AG04449 (cell line): ENCODE results near the gene TMEM72.
A peak's percentile ranks its signal among the peaks of the same experiment; 100 is the strongest.

ENCODE experiments used
- CTCF ChIA-PET: fragments of 350-600 bp; formaldehyde crosslinking; extraction: SDS; loops from one replicate; lab custom pipeline; 2021; ENCODE audit warnings: antibody characterized with exemption; lab: Yijun Ruan, JAX
- POLR2A ChIA-PET: fragments of 400-600, 350-600 bp; formaldehyde crosslinking; extraction: SDS; loops from one replicate; lab custom pipeline; 2020; ENCODE audit warnings: antibody characterized with exemption, inconsistent platforms; lab: Yijun Ruan, JAX
- DNase-seq: peaks from one replicate; pipeline ENCODE4 v3.0.0-alpha.2; 2010; ENCODE audit warnings: low read depth, low spot score
- H3K4me3 ChIP-seq: 2 replicates; pipeline ENCODE4 v1.5.1; 2011; ENCODE audit warnings: low read depth, mild to moderate bottlenecking, control low read depth, low read length
- TF ChIP-seq, protein P1 (sequence below): IDR thresholded peaks from one replicate; pipeline ENCODE4 v1.5.1; 2011; ENCODE audit warnings: mild to moderate bottlenecking, moderate library complexity, low read length, control low read depth, inconsistent platforms; ENCODE audit not compliant: insufficient read depth; ENCODE audit errors: missing control alignments

Gene TMEM72

DNA sequence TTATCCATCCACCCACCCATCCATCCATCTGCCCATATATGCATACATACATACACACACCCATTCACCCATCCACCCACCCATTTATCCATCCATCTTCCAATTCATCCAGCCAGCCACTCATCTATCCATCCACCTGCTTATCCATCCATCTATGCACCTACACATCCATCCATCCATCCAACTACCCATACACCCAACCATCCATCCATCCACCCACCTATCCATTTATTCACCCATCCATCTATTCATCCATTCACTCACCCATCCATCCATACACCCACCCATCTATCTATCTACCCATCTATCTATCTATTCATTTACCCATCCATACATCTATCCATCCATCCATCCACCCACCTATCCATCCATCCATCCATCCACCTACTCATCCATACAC is 17.3 kb downstream of the TMEM72 start:
- ChIA-PET POLR2A (no interaction called here), CTCF (interaction anchor here (1.2 to 1.9 kb wide), 3 partner anchors 9 to 75 kb away, joined by 3 to 4 read pairs (median 4); no protein-coding TSS in a partner anchor)
- no peak overlapping the region for H3K4me3 ChIP-seq
- TF ChIP-seq, protein P1, sequence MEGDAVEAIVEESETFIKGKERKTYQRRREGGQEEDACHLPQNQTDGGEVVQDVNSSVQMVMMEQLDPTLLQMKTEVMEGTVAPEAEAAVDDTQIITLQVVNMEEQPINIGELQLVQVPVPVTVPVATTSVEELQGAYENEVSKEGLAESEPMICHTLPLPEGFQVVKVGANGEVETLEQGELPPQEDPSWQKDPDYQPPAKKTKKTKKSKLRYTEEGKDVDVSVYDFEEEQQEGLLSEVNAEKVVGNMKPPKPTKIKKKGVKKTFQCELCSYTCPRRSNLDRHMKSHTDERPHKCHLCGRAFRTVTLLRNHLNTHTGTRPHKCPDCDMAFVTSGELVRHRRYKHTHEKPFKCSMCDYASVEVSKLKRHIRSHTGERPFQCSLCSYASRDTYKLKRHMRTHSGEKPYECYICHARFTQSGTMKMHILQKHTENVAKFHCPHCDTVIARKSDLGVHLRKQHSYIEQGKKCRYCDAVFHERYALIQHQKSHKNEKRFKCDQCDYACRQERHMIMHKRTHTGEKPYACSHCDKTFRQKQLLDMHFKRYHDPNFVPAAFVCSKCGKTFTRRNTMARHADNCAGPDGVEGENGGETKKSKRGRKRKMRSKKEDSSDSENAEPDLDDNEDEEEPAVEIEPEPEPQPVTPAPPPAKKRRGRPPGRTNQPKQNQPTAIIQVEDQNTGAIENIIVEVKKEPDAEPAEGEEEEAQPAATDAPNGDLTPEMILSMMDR = no peak
- no peak for DNase-seq

DNA sequence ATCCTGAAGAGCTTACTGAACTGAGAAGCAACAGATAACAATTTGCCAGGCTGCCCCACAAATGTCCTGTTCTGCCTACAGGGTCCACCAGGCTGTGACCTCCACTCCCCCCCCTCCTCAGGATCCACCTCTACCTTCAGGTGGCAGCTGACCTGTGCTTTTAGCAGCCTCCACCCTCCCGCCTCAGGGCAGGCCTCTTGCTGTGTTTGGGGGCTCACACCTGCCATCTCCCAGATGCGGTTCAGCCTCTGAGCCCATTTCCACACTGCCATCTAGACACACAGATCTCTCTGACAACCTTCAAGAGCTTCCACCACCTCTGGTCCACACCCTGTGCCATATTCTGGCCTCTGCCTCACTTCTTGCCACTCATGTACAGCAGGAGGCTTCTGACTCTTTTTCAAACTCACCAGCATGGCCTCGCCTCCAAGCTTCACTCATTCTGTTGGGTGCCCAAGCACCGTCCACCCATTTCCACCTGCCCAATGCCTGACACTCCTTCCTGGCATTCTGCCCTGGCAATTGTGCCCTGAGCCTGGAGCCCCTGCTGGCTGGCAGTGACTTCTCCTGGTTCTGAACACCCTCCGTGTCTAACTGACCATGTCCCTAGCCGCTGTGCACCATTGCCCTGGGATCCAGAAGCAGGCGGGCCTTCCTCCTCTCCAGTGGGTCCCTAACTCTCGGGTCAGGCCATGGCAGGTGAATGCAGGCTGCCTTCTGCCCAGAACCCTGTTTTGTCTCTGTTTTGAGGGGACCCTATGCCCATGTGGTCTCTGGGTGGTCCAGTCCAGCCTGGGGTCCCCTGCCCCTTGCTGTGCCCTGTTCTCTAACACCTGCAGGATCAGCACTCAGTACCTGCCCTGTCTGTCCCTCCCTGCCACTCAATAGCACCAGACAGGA is 18.5 kb downstream of the TMEM72 start:
- no peak for DNase-seq
- POLR2A ChIA-PET = no interaction called here
- H3K4me3 ChIP-seq = no peak overlapping the region
- TF ChIP-seq, protein P1 = no peak
- CTCF ChIA-PET = interaction anchor here (0.6 to 1.9 kb wide), 5 partner anchors 8 to 73 kb away, joined by 3 to 4 read pairs (median 3); no protein-coding TSS in a partner anchor

DNA sequence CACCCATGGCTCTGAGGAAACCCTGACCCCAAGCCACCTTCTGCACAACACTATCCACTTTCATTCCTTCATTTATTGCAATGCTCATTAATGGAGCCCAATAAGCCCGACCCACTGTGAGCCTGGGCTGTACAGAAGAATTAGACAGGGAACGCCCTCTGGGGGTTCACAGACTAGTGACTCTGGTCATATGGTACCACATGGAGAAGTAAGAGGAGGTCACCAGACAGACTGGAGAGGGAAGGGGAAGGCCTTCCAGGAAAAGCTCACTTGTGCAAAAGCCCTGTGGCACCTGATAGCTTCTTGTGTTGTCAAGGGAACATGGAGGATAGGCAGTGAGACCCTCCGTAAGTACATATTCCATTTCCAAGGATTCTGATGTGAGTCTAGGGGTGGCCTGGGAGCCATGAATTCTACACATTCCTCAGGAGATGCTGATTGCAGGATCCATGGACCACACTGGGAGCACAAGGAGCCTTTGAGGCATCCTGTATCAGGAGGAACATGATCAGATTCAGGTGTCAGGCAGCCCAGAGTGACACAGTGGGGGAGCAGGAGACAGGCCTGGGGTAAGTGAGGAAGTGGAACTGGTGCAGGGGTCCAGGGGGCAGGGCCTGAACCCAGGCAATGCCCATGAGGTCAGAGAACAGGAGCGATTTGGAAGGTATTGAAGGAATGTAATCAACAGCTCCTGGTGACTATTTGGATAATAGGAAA is 19.9 kb downstream of the TMEM72 start:
- TF ChIP-seq, protein P1 = no peak

DNA sequence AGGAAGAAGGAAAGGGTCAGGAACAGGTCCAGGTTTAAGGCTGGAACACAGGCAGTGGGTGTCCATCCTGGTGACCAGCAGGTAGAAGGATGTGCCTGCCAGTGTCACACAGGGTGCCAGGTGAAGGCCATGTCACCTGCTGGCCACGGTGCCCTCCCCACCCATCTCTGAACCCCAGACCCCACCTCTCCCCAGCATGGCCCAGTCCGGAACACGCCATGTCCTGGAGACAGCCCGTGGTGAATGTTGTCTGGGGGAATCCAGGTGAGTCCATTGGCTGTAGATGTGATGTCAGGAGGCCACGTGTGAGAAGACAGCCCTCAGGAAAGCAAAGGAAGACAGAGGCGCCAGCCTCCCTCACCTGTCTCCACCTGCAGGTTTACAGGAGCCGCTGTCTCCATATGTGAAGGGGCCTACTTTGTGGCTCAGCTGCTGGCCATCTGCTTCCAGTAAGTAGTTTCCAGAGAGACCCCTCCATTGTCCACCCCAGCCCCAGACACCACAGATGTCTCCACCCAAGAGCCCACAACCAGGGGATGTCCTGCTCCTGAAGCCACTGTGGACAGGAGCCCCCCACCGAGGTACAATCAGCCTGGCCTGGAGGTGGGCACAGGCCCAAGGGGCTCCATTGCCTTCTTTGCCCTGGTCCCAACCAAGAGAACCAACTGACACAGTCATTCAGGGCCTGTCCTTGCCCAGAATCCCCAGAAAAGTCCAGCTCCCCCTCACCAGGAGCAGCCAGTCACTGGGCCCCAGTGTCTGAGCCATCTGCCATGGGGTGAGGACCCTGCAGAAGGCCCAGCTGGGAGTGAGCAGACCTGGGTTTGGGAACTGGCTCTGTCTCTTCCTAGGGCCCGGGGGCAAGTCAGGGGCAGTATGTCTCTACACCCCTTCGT is 20.7 kb downstream of the TMEM72 start:
- CTCF ChIA-PET = interaction anchor here (0.7 to 6.5 kb wide), 29 partner anchors 9 to 1015 kb away, joined by 3 to 95 read pairs (median 5); partner anchors contain the start of genes DEPP1 and ZNF22
- DNase-seq = no peak
- POLR2A ChIA-PET = interaction anchor here (1.2 to 1.9 kb wide), 2 partner anchors 46 to 70 kb away, joined by 5 to 9 read pairs; partner anchors contain the start of gene DEPP1
- no peak overlapping the region for H3K4me3 ChIP-seq
- TF ChIP-seq, protein P1 = no peak

More for the DNA sequence above, 19.9 kb downstream of the TMEM72 start:
- no peak for DNase-seq
- ChIA-PET POLR2A (no interaction called here), CTCF (interaction anchor here (0.7 to 6.5 kb wide), 9 partner anchors 9 to 73 kb away, joined by 3 to 95 read pairs (median 5); partner anchors contain the start of genes DEPP1 and ZNF22)
- no peak overlapping the region for H3K4me3 ChIP-seq

DNA sequence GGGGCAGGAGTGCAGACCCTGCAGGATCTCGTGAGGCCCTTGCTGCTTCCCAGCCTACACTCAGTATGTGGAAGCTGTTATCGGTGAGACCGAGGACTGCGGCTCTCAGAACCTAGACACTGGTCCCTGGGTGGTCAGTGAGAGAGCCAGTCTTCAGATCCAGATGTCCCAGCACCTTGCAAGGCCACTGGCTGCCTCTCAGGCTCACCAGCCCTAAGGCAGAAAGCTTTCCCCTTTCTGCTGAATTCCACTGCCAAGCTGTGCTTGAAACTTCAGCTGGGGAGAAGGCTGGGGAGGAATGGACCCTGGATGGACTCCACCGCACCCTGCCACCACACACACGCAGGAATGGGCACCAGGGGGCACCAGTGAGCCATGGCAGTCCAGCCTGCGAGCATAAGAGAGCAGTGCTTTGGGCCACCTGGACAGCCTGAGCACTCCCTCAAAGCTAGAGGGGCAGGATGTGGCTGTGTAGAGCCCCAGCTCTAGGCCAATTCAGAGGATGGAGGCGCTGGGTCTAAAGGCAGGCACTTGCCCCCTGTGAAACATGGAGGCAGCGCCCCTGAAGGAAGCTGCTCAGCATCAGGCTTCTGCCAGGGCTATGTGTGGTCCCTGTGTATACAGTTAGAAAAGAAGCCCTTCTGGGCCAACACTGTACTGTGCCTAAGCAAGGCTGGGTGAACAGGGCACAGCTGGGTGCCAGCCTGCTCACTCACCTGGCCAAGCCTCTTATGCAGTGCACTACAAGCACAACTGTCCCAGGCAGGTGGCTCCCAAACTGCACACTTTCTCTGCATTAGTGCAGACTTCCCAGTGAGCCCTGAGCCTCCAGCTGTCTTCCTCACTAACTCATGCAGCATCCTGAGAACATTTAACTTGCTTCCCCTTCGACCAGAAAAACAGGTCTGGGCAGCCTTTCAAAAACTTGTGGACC is 21.6 kb downstream of the TMEM72 start:
- CTCF ChIA-PET = interaction anchor here (0.7 to 6.5 kb wide), 28 partner anchors 10 to 1015 kb away, joined by 3 to 95 read pairs (median 6); partner anchors contain the start of genes DEPP1 and ZNF22
- TF ChIP-seq, protein P1 = peak; percentile 100
- no peak overlapping the region for H3K4me3 ChIP-seq
- peak; percentile 12 for DNase-seq
- POLR2A ChIA-PET = interaction anchor here (1.2 to 1.9 kb wide), 2 partner anchors 45 to 69 kb away, joined by 5 to 9 read pairs; partner anchors contain the start of gene DEPP1
